Heart left ventricle (tissue), 16 donors: ENCODE data around the gene TUBB3. TPM values are rescaled to one million over a fixed set of nuclear protein-coding genes. Genes with fewer than 3 reads are reported as not detected.
A peak's percentile ranks its signal among the peaks of the same experiment; 100 is the strongest.

Source experiments
- ATAC-seq, 4 donors: fragments of 200-7000 bp; cut with Tn5 transposase; one replicate each; pipeline ENCODE4 v1.9.1; 2020 to 2022; ENCODE audit warnings: moderate library complexity in 4 of 4, mild to moderate bottlenecking in 3 of 4, moderate number of reproducible peaks in 1 of 4
- DNase-seq, 5 donors: peaks; one replicate each; pipeline ENCODE4 v3.0.0-alpha.2; 2020
- H3K27ac ChIP-seq, 12 donors: fragments of 200-600 bp; sonication (generic) in 4 of 12; one replicate each; pipeline versions ENCODE4 v1.5.0 to v1.8.0; 2016 to 2022; ENCODE audit warnings: mild to moderate bottlenecking in 2 of 12
- H3K27me3 ChIP-seq, 9 donors: fragments of 200-600 bp; sonication (generic) in 2 of 9; one replicate each; pipeline versions ENCODE4 v1.5.1 to v1.8.0; 2016 to 2022; ENCODE audit warnings: mild to moderate bottlenecking in 3 of 9
- H3K36me3 ChIP-seq, 9 donors: fragments of 200-600 bp; sonication (generic) in 2 of 9; one replicate each; pipeline versions ENCODE4 v1.5.0 to v1.8.0; 2018 to 2022; ENCODE audit warnings: mild to moderate bottlenecking in 2 of 9
- H3K4me1 ChIP-seq, 12 donors: fragments of 200-600 bp; sonication (generic) in 4 of 12; one replicate each; pipeline versions ENCODE4 v1.5.0 to v1.8.0; 2016 to 2022; ENCODE audit warnings: mild to moderate bottlenecking in 3 of 12
- H3K4me3 ChIP-seq, 12 donors: fragments of 200-600 bp; sonication (generic) in 4 of 12; one replicate each; pipeline versions ENCODE4 v1.5.0 to v1.8.0; 2017 to 2022; ENCODE audit warnings: mild to moderate bottlenecking in 9 of 12, moderate library complexity in 4 of 12
- H3K9me3 ChIP-seq, 12 donors: fragments of 200-600 bp; sonication (generic) in 4 of 12; one replicate each; pipeline versions ENCODE4 v1.5.0 to v1.8.0; 2016 to 2022; ENCODE audit warnings: mild to moderate bottlenecking in 1 of 12
- POLR2A ChIP-seq, 2 donors: fragments of 450-650 bp; IDR thresholded peaks; one replicate each; pipeline ENCODE4 v1.6.1; 2017; ENCODE audit warnings: antibody characterized with exemption in 2 of 2, mild to moderate bottlenecking in 2 of 2, moderate library complexity in 2 of 2
- WGBS, 4 donors: extraction: QIAGEN DNeasy Blood & Tissue Kit in 2 of 4; methylation state at CpG; one replicate each; pipeline versions ENCODE4 v1.1.5 to v1.1.7; 2013 to 2018; 5-methylcytosine and 5-hydroxymethylcytosine counted together
- intact Hi-C, 10 donors: fragments of 100-400 bp; cut with DNase I; formaldehyde crosslinking; loops; one replicate each; pipeline versions ENCODE4 v1.11.1 to v1.14.2; 2022
- polyA plus RNA-seq, 2 donors: library from polyadenylated mRNA; stranded (reverse); fragments of 200-250 nt; gene quantifications; one replicate each; pipeline ENCODE4 v1.2.3, GENCODE V29; 2013
- total RNA-seq, 9 donors: library from RNA; depleted of rRNA in 2 of 9; stranded (reverse); fragments of >200 nt in 2 of 9; fragmentation: NEBNext Ultra II Directional in 3 of 9; extraction: Animal tissue kit (Norgen Biotek cat#: 25700) in 3 of 9; gene quantifications; one replicate each; pipeline versions ENCODE4 v1.1.0 to v1.2.4, GENCODE V29; 2016 to 2023
- TF ChIP-seq, protein P1 (sequence below), 12 donors: fragments of 200-600 bp; sonication (generic) in 4 of 12; IDR thresholded peaks; one replicate each; pipeline versions ENCODE4 v1.5.0 to v1.8.0; 2018 to 2022; ENCODE audit warnings: antibody characterized with exemption in 12 of 12, mild to moderate bottlenecking in 5 of 12
- donor health status: ischemic (EF 13 %, LVEDD 7.1; RV severe dilation, severe dysfunction).
- donor health status: healthy with polysubstance abuse.
- donor health status: DM: no; HTN: yes; CAD: no.
- donor health status: DM: no; HTN: no; CAD: no.
- donor health status: ischemic (EF 25% LVEDD 6.9; RV normal size, moderate dysfunction).
- donor health status: ischemic (EF 25% LVEDD 5.7; RV mildly dilated, moderate dysfunction).
- donor health status: healthy.
- donor health status: DM: yes; HTN: yes; CAD: no.
- donor health status: ischemic (EF 35%, LVEDD 5.7; RV mildly dilated, moderate dysfunction).
- donor health status: nonischemic (EF 11% LVEDD 7.7; RV severe dilation, severe dysfunction).
- donor health status: DM: yes; HTN: yes; CAD: no.
- donor health status: PGD.
- donor health status: ischemic (EF 29% LVEDD 5.4; RV normal size, mild dysfunction).
- donor health status: nonischemic (EF 23%, LVEDD 6.1; RV moderate dilation, normal function).

The TUBB3 gene
- total and polyA plus RNA-seq, 11 donors = 0.19 to 18.1 (median 4.1) TPM

DNA sequence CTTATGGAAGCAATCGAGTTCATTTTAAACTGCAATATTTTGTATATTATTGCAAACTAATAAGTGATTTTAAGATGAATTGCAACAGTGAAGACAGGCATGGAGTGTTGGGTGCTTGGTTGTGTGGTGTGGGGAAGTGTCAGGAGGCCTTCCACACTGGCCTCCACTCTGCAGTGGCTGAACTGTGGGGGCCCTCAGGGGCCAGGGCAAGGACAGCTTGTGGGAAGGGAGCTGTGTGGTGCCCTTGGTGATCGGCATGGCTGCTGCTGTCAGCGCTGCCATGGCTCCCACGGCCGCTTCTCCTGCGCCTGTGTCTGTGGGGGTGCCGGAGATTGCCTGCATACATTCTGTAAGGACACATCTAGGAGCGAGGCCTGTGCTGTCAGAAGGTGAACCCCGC lies 30.5 kb upstream of the TUBB3 start:
- H3K4me3 ChIP-seq = no peak overlapping the region
- intact Hi-C loops = no loop called here
- H3K27ac ChIP-seq = no peak overlapping the region
- no peaks in the 10 kb centered on the region for H3K27me3 ChIP-seq
- no peaks in the 10 kb centered on the region for H3K9me3 ChIP-seq
- DNase-seq (no peak), ATAC-seq (no peak)
- H3K4me1 ChIP-seq = peaks cover 0 to 7% (median 0%) of the 10 kb centered on the region in 12 donors
- H3K36me3 ChIP-seq = peaks cover 0 to 100% (median 98%) of the 10 kb centered on the region in 9 donors
- TF ChIP-seq POLR2A (IDR thresholded peaks at IDR 0.05) = no peak
- TF ChIP-seq, protein P1, sequence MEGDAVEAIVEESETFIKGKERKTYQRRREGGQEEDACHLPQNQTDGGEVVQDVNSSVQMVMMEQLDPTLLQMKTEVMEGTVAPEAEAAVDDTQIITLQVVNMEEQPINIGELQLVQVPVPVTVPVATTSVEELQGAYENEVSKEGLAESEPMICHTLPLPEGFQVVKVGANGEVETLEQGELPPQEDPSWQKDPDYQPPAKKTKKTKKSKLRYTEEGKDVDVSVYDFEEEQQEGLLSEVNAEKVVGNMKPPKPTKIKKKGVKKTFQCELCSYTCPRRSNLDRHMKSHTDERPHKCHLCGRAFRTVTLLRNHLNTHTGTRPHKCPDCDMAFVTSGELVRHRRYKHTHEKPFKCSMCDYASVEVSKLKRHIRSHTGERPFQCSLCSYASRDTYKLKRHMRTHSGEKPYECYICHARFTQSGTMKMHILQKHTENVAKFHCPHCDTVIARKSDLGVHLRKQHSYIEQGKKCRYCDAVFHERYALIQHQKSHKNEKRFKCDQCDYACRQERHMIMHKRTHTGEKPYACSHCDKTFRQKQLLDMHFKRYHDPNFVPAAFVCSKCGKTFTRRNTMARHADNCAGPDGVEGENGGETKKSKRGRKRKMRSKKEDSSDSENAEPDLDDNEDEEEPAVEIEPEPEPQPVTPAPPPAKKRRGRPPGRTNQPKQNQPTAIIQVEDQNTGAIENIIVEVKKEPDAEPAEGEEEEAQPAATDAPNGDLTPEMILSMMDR (IDR thresholded peaks at IDR 0.05) = no peak
- 95 to 97% (median 96%) methylated on average over 6 to 9 of the region's 9 CpGs for WGBS, 4 donors

DNA sequence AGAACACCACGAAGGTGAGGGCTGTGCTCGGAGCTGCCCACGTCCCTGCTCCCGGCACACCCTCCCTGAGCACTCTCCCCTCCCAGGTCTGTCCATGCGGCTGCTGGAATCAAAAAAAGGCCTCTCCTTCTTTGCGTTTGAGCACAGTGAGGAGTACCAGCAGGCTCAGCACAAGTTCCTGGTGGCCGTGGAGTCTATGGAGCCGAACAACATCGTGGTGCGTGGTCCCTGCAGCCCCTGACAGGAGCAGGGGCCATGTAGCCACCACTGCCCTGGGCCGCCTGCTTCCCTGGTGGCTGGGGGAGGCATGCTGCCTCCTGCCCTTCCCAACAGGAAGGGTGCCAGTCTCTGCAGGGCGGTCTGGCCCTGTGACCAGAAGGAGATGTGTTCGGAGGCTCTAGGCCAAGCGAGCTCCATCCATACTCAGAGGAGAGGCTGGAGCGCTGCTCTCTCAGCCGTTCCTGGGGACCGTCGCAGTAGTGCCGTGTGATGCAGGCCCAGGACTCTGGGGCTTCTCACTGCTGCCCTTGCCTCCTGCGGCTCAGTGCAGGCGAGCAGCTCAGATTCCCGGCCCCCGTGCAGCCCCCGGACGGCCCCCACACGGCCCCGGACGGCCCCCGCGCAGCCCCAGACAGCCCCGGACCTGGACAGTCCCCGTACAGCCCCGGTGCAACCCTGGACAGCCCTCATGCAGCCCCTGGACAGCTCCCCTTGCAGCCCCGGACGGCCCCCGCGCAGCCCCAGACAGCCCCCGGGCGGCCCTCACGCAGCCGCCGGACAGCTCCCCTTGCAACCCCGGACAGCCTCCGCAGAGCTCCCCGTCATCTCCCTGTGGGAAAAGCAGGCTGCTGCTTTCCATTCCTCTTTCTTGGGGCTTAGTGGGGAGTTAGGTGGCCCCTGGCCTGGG lies 29.2 kb upstream of the TUBB3 start:
- no peak for TF ChIP-seq POLR2A (IDR thresholded peaks at IDR 0.05)
- TF ChIP-seq, protein P1 (IDR thresholded peaks at IDR 0.05) = no peak
- H3K4me3 ChIP-seq = no peak overlapping the region
- H3K27me3 ChIP-seq = no peaks in the 10 kb centered on the region
- peaks cover 0 to 7% (median 0%) of the 10 kb centered on the region in 12 donors for H3K4me1 ChIP-seq
- no peaks in the 10 kb centered on the region for H3K9me3 ChIP-seq
- 91 to 95% (median 93%) methylated on average over 26 to 45 of the region's 45 CpGs for WGBS, 4 donors
- H3K27ac ChIP-seq = no peak overlapping the region
- intact Hi-C loops = no loop called here
- peaks cover 2 to 100% (median 98%) of the 10 kb centered on the region in 9 donors for H3K36me3 ChIP-seq
- DNase-seq (no peak), ATAC-seq (peak in 2 of 4 donors; percentile 5 to 19)

DNA sequence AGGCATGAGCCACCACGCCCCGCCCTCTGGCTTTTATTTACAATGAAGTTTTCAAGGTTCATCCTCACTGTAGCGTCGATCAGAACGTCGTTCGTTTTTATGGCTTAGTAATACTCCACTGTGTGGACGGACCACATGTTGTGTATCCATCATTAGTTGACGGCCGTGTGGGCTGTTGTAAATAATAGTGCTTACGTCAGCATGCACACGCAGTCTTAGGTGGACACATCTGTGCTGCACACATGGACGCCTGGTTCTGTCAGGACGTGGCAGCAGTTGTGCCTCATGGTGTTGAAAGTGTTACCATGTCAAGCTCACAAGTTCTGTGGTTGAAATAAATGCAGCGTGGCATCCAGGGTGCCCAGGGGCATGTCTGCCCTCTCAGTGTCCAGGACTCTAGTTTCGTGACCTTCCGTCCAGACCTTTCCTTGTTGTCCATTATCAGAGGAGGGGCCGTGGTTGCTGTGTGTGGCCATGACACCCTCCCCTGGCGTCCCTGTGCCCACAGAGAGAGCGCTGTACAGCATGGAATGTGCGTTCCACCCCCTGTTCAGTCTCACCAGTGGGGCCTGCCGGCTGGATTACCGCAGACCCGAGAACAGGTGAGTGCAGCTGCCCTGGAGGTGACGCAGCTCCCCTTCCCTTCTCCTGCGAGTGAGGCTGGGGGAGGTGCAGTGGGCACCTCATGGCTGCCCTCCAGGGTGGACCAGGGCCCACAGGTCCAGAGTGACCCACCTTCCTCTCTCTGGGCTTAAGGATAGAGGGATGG lies 27.5 kb upstream of the TUBB3 start:
- H3K9me3 ChIP-seq = no peaks in the 10 kb centered on the region
- H3K27me3 ChIP-seq = no peaks in the 10 kb centered on the region
- H3K36me3 ChIP-seq = peaks cover 2 to 100% (median 98%) of the 10 kb centered on the region in 9 donors
- TF ChIP-seq POLR2A (IDR thresholded peaks at IDR 0.05) = no peak
- TF ChIP-seq, protein P1 (IDR thresholded peaks at IDR 0.05) = no peak
- DNase-seq = no peak
- no peak overlapping the region for H3K27ac ChIP-seq
- no peak for ATAC-seq
- H3K4me1 ChIP-seq = peaks cover 0 to 3% (median 0%) of the 10 kb centered on the region in 12 donors
- no peak overlapping the region for H3K4me3 ChIP-seq
- intact Hi-C loops = no loop called here
- WGBS, 4 donors = 94 to 95% (median 95%) methylated on average over 24 to 26 of the region's 26 CpGs

DNA sequence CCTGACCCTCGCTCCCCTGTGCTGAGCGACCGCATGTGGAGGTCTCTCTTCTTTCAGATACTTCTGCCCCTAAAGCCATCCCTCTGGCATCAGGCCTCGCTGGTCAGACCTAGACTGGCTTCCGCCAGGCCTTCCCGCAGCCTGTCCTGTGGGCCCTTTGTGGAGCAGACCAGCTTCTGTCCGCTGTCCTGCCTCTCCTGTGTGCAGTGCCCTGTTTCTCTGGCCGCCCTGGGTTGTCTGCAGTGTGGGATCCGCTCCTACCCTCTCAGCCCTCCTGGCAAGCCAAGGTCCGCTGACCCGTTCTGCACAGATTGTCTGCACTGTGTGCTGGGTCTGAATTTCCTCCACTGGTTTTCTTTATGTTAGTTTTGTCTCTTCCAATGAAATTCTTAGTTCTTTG lies 25.9 kb upstream of the TUBB3 start:
- Histone ChIP-seq H3K36me3 (peaks cover 2 to 91% (median 88%) of the 10 kb centered on the region in 9 donors), H3K4me3 (no peak overlapping the region), H3K9me3 (no peaks in the 10 kb centered on the region), H3K27me3 (no peaks in the 10 kb centered on the region), H3K27ac (no peak overlapping the region), H3K4me1 (no peaks in the 10 kb centered on the region)
- DNase-seq = no peak
- 97 to 99% (median 98%) methylated on average over 11 of the region's 11 CpGs for WGBS, 4 donors
- no peak for ATAC-seq
- intact Hi-C loops = no loop called here
- no peak for TF ChIP-seq POLR2A (IDR thresholded peaks at IDR 0.05)
- TF ChIP-seq, protein P1 (IDR thresholded peaks at IDR 0.05) = no peak
